GM12878 (cell line): ENCODE results near the gene NCBP3. TPM values are rescaled to one million over a fixed set of nuclear protein-coding genes. Genes with fewer than 3 reads are reported as not detected.

Experiments used
- ATAC-seq: fragments of 200-7000 bp; cut with Tn5 transposase; 3 replicates; pipeline ENCODE4 v1.9.1; 2020; ENCODE audit warnings: mild to moderate bottlenecking, moderate library complexity
- BruUV-seq: library from RNA; stranded (reverse); fragments of 400-500 nt; replicated peaks from 2 replicates; lab custom pipeline; 2021; lab: Mats Ljungman, UMichigan
- CTCF ChIA-PET: fragments of 300-600 bp; sonication (Branson Sonifier 250); formaldehyde crosslinking; extraction: SDS; loops from one replicate; lab custom pipeline; 2021; ENCODE audit warnings: inconsistent platforms; lab: Yijun Ruan, JAX
- POLR2A ChIA-PET: fragments of 350-600 bp; formaldehyde crosslinking; extraction: SDS; loops from one replicate; lab custom pipeline; 2021; ENCODE audit warnings: inconsistent platforms; lab: Charles Lee
- RAD21 ChIA-PET: fragments of 300-600 bp; sonication (Branson Sonifier 250); formaldehyde crosslinking; loops from one replicate; lab custom pipeline; 2023; ENCODE audit warnings: antibody characterized with exemption; ENCODE audit not compliant: unreplicated experiment; lab: Charles Lee
- SMC1A ChIA-PET: fragments of 300-600 bp; sonication (Branson Sonifier 250); formaldehyde crosslinking; loops from one replicate; lab custom pipeline; 2023; ENCODE audit not compliant: unreplicated experiment, uncharacterized antibody; lab: Charles Lee
- DNase-seq: peaks from one replicate; pipeline ENCODE4 v3.0.0-alpha.2; 2011; ENCODE audit warnings: low read depth, low spot score
- FAIRE-seq: peaks from 3 replicates; lab custom pipeline; 2011; peaks lifted over from hg19 to GRCh38; lab: Jason Lieb, UNC
- H2AFZ ChIP-seq: 2 replicates; pipeline ENCODE4 v1.6.0; 2011; ENCODE audit warnings: low read depth, low read length, control low read depth; ENCODE audit not compliant: control insufficient read depth
- H3K27ac ChIP-seq: 2 replicates; pipeline ENCODE4 v1.5.1; 2011; ENCODE audit warnings: control low read depth; ENCODE audit not compliant: control insufficient read depth, insufficient read depth
- H3K27me3 ChIP-seq, 2 experiments: replicated peaks in 1 of 2; 2 replicates each; pipeline versions ENCODE4 v1.6.0 to v1.6.1; 2011; ENCODE audit warnings: low read length in 1 of 2; ENCODE audit not compliant: control insufficient read depth in 2 of 2, insufficient read depth in 2 of 2
- H3K36me3 ChIP-seq, 2 experiments: 2 replicates each; pipeline ENCODE4 v1.5.1; 2011; ENCODE audit warnings: low read length in 1 of 2; ENCODE audit not compliant: control insufficient read depth in 2 of 2, insufficient read depth in 2 of 2
- H3K4me1 ChIP-seq: 2 replicates; pipeline ENCODE4 v1.6.1; 2011; ENCODE audit warnings: mild to moderate bottlenecking, low read length, moderate library complexity, mixed read lengths; ENCODE audit not compliant: control insufficient read depth, insufficient read depth
- H3K4me2 ChIP-seq: 2 replicates; pipeline ENCODE4 v1.6.0; 2011; ENCODE audit warnings: control low read depth; ENCODE audit not compliant: control insufficient read depth, insufficient read depth
- H3K4me3 ChIP-seq: fragments of 200-600 bp; sonication (generic); 2 replicates; pipeline ENCODE4 v1.5.1; 2016
- H3K79me2 ChIP-seq: 2 replicates; pipeline ENCODE4 v1.6.0; 2011; ENCODE audit warnings: low read length; ENCODE audit not compliant: control insufficient read depth, insufficient read depth
- H3K9ac ChIP-seq: 2 replicates; pipeline ENCODE4 v1.8.0; 2011; ENCODE audit warnings: low read length, control low read depth, mixed read lengths; ENCODE audit not compliant: control insufficient read depth, insufficient read depth
- H3K9me3 ChIP-seq: replicated peaks from 3 replicates; pipeline ENCODE4 v1.5.1; 2011; ENCODE audit warnings: mild to moderate bottlenecking, low read length; ENCODE audit not compliant: control insufficient read depth, insufficient read depth
- H4K20me1 ChIP-seq: 2 replicates; pipeline ENCODE4 v1.6.0; 2011; ENCODE audit not compliant: control insufficient read depth, insufficient read depth
- CHD1 ChIP-seq: IDR thresholded peaks from 2 replicates; pipeline ENCODE4 v1.6.1; 2012; ENCODE audit warnings: low read depth, low read length, improper control_type of control experiment
- CHD2 ChIP-seq: IDR thresholded peaks from 2 replicates; pipeline ENCODE4 v1.6.1; 2011; ENCODE audit warnings: low read depth, low read length, improper control_type of control experiment, borderline replicate concordance
- DPF2 ChIP-seq: fragments of 450-650 bp; IDR thresholded peaks from 2 replicates; pipeline ENCODE4 v1.6.1; 2017; ENCODE audit warnings: mild to moderate bottlenecking
- GATAD2B ChIP-seq: fragments of 450-650 bp; conservative IDR thresholded peaks from 2 replicates; pipeline ENCODE4 v1.6.1; 2017; ENCODE audit warnings: low read depth, mild to moderate bottlenecking, moderate library complexity
- MTA2 ChIP-seq: fragments of 450-650 bp; IDR thresholded peaks from 2 replicates; pipeline ENCODE4 v1.6.1; 2016; ENCODE audit warnings: low read depth, mild to moderate bottlenecking, moderate library complexity
- NBN ChIP-seq: fragments of 450-650 bp; IDR thresholded peaks from 2 replicates; pipeline ENCODE4 v1.6.1; 2016
- RB1 ChIP-seq: fragments of 450-650 bp; formaldehyde crosslinking; IDR thresholded peaks from 2 replicates; pipeline ENCODE4 v1.6.1; 2017; ENCODE audit warnings: mild to moderate bottlenecking, borderline replicate concordance
- RUNX3 ChIP-seq: IDR thresholded peaks from 2 replicates; pipeline ENCODE4 v1.6.1; 2012; ENCODE audit warnings: low read length, inconsistent platforms
- SIN3A ChIP-seq: IDR thresholded peaks from 2 replicates; pipeline ENCODE4 v1.6.1; 2012; ENCODE audit warnings: low read depth, low read length, improper control_type of control experiment
- ZNF217 ChIP-seq: fragments of 450-650 bp; IDR thresholded peaks from 2 replicates; pipeline ENCODE4 v1.6.1; 2017; ENCODE audit warnings: antibody characterized with exemption, mild to moderate bottlenecking
- WGBS: methylation state at CpG from one replicate; pipeline ENCODE4 v1.1.6; 2016; ENCODE audit warnings: low lambda C conversion rate; ENCODE audit not compliant: insufficient replicate concordance, insufficient coverage; ENCODE audit errors: missing lambda C conversion rate; 5-methylcytosine and 5-hydroxymethylcytosine counted together
- in situ Hi-C: fragments of 300-500 bp; cut with MboI; formaldehyde crosslinking; loops from 9 replicates; pipeline ENCODE4 v1.14.3; 2018; ENCODE audit warnings: mixed read lengths
- intact Hi-C: fragments of 100-400 bp; cut with micrococcal nuclease; formaldehyde crosslinking; loops from one replicate; pipeline ENCODE4 v1.14.2; 2022; ENCODE audit not compliant: unreplicated experiment
- polyA plus RNA-seq, 11 experiments: library from polyadenylated mRNA; depleted of rRNA in 4 of 11; unstranded in 6 of 11; stranded (reverse) in 5 of 11; fragments of >200 nt; fragmentation: Nextera tagmentation in 4 of 11; fragmentation: Illumina TruSeq in 1 of 11; extraction: Ambion mirVana in 4 of 11; extraction: Trizol in 1 of 11; gene quantifications; 1 replicate in 1 of 11; 2 replicates in 10 of 11; pipeline versions ENCODE4 v1.2.1 to v1.2.3, GENCODE V29; 2011 to 2016; ENCODE audit warnings: inconsistent platforms in 2 of 11, missing spikeins in 2 of 11, low read depth in 1 of 11
- total RNA-seq, 4 experiments: library from RNA; depleted of rRNA in 3 of 4; stranded (reverse); fragments of >200 nt in 3 of 4; fragmentation: Illumina TruSeq in 1 of 4; extraction: Trizol in 1 of 4; gene quantifications; 2 replicates each; pipeline versions ENCODE4 v1.2.1 to v1.2.3, GENCODE V29; 2013 to 2021
- TF ChIP-seq, protein P1 (sequence below): fragments of 150-350 bp; IDR thresholded peaks from 2 replicates; pipeline ENCODE4 v1.6.1; 2016; ENCODE audit warnings: low read depth, low read length

Gene NCBP3
- total and polyA plus RNA-seq, 10 of the 15 experiments (the other 5 are each of a cell fraction or from before 2014, with no cell fraction given): 5.2 to 32.0 (median 23.2) TPM

DNA sequence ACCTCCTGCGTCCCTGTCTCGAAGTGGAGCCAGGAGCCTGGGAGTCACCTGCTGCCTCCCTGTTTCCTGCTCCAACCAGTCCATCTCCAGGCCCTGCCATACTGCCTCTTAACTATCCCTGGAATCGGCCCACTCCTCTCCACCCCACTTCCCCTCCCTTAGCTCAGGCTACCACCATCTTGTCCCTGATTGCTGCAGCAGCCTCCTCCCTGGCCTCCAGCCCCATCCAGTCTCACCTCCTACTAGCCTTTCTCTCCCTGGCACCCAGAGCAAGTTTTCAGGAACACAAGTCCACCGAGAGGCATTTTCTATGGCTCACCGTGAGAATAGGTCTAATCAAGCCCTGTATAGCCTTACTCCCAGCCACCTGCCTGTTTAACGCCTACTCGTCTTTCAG, 47.7 kb upstream of the NCBP3 start:
- no peak for TF ChIP-seq DPF2
- TF ChIP-seq CHD2: no peak
- 0 out of 2 replicates have a peak, but pooled peaks have one; percentile 18 for TF ChIP-seq NBN
- 0 out of 2 replicates have a peak, but pooled peaks have one; percentile 14 for TF ChIP-seq MTA2
- TF ChIP-seq, all 136 proteins: peak for 2
- Histone ChIP-seq H3K4me1 (peaks cover 3% of the 10 kb centered on the region), H3K4me2 (peak overlapping the region; percentile 19), H3K79me2 (no peaks in the 10 kb centered on the region), H3K9me3 (no peaks in the 10 kb centered on the region), H4K20me1 (no peaks in the 10 kb centered on the region), H3K36me3 (no peaks in the 10 kb centered on the region), H3K9ac (no peak overlapping the region), H3K4me3 (no peak overlapping the region), H2AFZ (peak overlapping the region; percentile 87), H3K27ac (no peak overlapping the region), H3K27me3 (peaks cover 0 to 2% of the 10 kb centered on the region in 2 experiments; a peak in 1 of 4 replicates)
- no TSS peak for BruUV-seq
- CTCF ChIA-PET: interaction anchor here (1.0 to 2.0 kb wide), 5 partner anchors 12 to 211 kb away, joined by 3 to 15 read pairs (median 5); partner anchors contain the start of gene NCBP3
- ATAC-seq (no peak), DNase-seq (no peak), FAIRE-seq (peak; percentile 31)
- in situ Hi-C loops: no loop called here
- SMC1A ChIA-PET: interaction anchor here (0.6 to 1.6 kb wide), 4 partner anchors 9 to 47 kb away, joined by 3 to 4 read pairs (median 3); no protein-coding TSS in a partner anchor
- POLR2A ChIA-PET: interaction anchor here (1.7 kb wide), 1 partner anchor 71 kb away, joined by 3 read pairs; no protein-coding TSS in a partner anchor
- WGBS: 75% methylated on average over 7 of the region's 7 CpGs
- intact Hi-C loops: no loop called here
- RAD21 ChIA-PET: interaction anchor here (0.7 kb wide), 1 partner anchor 21 kb away, joined by 3 read pairs; no protein-coding TSS in a partner anchor

DNA sequence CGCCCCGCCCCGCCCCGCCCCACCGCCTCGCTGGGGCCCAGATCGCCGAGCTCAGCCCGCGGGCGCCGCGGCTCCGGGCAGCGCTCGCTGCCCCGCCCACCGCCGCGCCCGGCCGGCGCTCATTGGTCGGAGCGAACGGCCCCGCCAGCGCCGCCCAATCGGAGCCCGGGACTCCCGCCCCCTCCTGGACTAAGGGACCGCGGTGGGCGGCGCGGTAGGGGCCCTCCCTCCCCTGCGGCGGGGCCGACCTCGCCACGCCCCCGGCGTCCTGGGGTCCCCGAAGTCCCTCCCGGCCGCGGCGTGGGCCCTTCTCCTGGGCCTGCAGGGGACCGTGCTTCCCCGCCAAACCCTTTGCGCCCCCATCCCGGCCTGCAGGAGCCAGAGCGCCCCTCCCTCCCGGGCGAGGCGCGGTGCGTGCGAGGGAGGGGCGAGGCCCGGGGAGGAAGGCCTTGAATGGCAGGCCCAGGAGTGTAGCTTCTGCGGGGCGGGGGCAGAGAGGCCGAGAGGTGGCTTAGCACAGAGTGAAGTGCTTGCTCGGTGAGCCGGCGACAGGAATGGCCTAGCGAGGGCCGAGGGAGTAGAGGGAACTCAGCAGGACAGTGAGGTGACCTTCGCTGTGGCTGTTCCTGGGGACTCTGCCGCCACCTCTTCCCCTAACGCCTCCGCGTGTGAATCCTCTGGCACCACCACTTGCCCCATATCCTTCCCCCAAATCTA, 47.1 kb upstream of the NCBP3 start, which contains the start of gene CAMKK1:
Gene CAMKK1, minus strand, starts transcription at position 51 of the 717 bp plus-strand sequence. CDS start 7,366 bp downstream, outside the sequence.
- Histone ChIP-seq H3K9me3 (no peaks in the 10 kb centered on the region), H3K9ac (peak within 1 kb of the TSS; percentile 41; the same call in 1 of the 2 replicates), H3K79me2 (no peaks in the 10 kb centered on the region), H4K20me1 (no peaks in the 10 kb centered on the region), H3K4me1 (peaks cover 3% of the 10 kb centered on the region), H3K27me3 (peaks cover 0 to 2% of the 10 kb centered on the region in 2 experiments; a peak in 1 of 4 replicates), H2AFZ (peak within 1 kb of the TSS; percentile 87), H3K27ac (peak within 1 kb of the TSS; percentile 55; the same call in 1 of the 2 replicates), H3K4me2 (peak within 1 kb of the TSS; percentile 91), H3K4me3 (peak within 1 kb of the TSS; percentile 74; the same call in 1 of the 2 replicates), H3K36me3 (no peaks in the 10 kb centered on the region)
- POLR2A ChIA-PET: interaction anchor here (0.8 to 1.7 kb wide), 4 partner anchors 18 to 72 kb away, joined by 3 to 6 read pairs (median 3); partner anchors contain the start of genes NCBP3 and P2RX1
- DNase-seq (no peak), ATAC-seq (peak; percentile 97), FAIRE-seq (peak; percentile 61)
- in situ Hi-C loops (no loop called here), intact Hi-C loops (no loop called here)
- no TSS peak for BruUV-seq
- WGBS: 14% methylated on average over 31 of the region's 75 CpGs
- RAD21 ChIA-PET: interaction anchor here (0.7 to 1.4 kb wide), 5 partner anchors 18 to 181 kb away, joined by 3 to 6 read pairs (median 4); no protein-coding TSS in a partner anchor
- CTCF ChIA-PET: interaction anchor here (1.4 to 2.0 kb wide), 4 partner anchors 12 to 211 kb away, joined by 3 to 15 read pairs (median 6); partner anchors contain the start of gene NCBP3
- SMC1A ChIA-PET: no interaction called here
- TF ChIP-seq RUNX3: no peak
- peak; percentile 79; the same call in 1 of the 2 replicates for TF ChIP-seq RB1
- 0 out of 2 replicates have a peak, but pooled peaks have one; percentile 18 for TF ChIP-seq ZNF217
- TF ChIP-seq SIN3A: 0 out of 2 replicates have a peak, but pooled peaks have one; percentile 45
- TF ChIP-seq, protein P1, sequence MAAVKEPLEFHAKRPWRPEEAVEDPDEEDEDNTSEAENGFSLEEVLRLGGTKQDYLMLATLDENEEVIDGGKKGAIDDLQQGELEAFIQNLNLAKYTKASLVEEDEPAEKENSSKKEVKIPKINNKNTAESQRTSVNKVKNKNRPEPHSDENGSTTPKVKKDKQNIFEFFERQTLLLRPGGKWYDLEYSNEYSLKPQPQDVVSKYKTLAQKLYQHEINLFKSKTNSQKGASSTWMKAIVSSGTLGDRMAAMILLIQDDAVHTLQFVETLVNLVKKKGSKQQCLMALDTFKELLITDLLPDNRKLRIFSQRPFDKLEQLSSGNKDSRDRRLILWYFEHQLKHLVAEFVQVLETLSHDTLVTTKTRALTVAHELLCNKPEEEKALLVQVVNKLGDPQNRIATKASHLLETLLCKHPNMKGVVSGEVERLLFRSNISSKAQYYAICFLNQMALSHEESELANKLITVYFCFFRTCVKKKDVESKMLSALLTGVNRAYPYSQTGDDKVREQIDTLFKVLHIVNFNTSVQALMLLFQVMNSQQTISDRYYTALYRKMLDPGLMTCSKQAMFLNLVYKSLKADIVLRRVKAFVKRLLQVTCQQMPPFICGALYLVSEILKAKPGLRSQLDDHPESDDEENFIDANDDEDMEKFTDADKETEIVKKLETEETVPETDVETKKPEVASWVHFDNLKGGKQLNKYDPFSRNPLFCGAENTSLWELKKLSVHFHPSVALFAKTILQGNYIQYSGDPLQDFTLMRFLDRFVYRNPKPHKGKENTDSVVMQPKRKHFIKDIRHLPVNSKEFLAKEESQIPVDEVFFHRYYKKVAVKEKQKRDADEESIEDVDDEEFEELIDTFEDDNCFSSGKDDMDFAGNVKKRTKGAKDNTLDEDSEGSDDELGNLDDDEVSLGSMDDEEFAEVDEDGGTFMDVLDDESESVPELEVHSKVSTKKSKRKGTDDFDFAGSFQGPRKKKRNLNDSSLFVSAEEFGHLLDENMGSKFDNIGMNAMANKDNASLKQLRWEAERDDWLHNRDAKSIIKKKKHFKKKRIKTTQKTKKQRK: no peak
- peak; percentile 49; the same call in 1 of the 2 replicates for TF ChIP-seq GATAD2B
- TF ChIP-seq CHD1: no peak
